Renal cortex interstitium (tissue), 11 donors: Measurements from ENCODE around the gene WNK2. TPM values are rescaled to one million over a fixed set of nuclear protein-coding genes. Genes with fewer than 3 reads are reported as not detected.
"Not testable (repeated sequence)": the region's sequence is repeated elsewhere in the genome, so short reads cannot be mapped to it uniquely, and the experiment has no call there.

Experiments used
- DNase-seq, 11 donors: peaks; one replicate each; pipeline ENCODE4 v3.0.0-alpha.2; 2013; ENCODE audit warnings: low read depth in 9 of 11, low spot score in 4 of 11; ENCODE audit errors: extremely low read depth in 1 of 11
- polyA plus RNA-seq, 3 donors: library from polyadenylated mRNA; unstranded; fragments of 120-200 nt; gene quantifications; one replicate each; pipeline ENCODE4 v1.2.1, GENCODE V29; 2013; ENCODE audit not compliant: insufficient read length in 3 of 3

Gene WNK2
- polyA plus RNA-seq, 3 donors = 24.8 to 34.0 (median 29.0) TPM

DNA sequence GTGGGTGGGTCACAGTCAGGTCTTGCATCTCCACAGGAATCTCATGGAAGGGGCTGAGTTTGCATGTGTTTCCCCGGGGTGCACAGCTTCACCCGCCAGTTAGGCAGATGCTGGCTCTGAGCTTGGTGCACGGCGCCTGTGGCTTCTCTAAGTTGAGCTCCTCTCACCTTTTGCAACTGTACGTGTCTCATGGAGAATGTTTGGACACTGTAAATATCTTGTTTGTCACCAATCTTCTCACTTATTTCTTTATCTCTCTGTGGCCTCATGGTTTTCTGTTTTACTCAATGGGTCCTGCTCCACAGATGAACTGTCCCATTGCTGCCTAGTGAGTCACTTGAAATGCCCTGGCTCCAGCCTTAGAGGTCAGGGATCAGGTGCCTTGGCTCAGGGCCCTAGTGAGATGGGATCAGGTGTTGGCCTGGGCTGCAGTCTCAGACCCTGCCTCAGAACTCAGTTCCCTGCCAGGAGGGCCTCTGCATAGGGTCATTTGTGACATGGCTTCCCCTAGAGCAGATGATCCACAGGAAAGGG is 61.6 kb downstream of the WNK2 start:
- no peak for DNase-seq

- DNase-seq = no peak
These were observed 62.2 kb downstream of the WNK2 start for GRCh38 chr9:93246111-93246510.

DNA sequence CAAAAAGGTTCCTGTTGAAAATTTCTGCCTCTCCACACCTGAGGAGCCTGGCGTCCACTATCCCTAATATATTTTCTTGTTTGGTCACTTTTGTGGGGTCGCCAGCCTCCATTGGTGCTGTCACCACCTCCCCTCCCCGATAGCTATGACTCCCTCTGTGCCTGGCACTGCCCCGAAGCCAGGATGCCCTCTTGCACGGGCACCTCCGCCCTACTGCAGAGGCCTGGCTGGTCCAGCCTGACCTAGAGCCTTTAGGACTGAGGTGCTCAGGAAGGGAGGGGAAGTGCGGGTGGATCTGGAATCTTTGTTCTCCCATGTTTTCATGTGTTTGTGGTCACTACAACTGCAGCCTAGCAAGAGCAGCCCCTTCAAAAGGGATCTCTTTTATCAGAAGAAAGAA is 62.6 kb downstream of the WNK2 start:
- DNase-seq = no peak

DNA sequence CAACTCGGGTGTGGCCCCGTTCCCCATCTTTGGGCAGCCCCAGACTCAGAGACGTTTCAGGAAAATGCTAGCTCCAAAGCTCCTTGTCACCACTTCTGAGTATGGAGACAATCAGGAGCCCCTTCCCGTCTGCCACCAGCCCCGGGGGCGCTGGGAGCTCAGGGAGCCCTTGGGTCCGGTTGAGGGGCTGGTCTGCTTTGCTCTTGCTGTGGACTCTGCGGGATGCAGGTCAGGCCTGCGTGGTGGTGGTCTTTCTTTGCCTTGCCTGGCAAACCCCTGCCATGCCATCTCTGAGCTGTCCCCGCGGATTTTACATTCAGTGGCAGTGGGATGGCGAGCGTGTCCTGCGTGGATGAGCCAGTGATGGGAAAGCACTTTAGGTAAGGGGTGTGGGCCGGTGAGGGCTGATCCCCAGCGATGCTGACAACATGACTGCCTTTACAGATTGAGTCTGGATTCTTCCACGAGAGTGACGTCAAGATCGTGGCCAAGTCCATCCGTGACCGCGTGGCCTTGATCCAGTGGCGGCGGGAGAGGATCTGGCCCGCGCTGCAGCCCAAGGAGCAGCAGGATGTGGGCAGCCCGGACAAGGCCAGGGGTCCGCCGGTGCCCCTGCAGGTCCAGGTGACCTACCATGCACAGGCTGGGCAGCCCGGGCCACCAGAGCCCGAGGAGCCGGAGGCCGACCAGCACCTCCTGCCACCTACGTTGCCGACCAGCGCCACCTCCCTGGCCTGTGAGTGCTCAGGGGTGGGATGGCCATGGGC is 63.3 kb downstream of the WNK2 start:
- DNase-seq = no peak

DNA sequence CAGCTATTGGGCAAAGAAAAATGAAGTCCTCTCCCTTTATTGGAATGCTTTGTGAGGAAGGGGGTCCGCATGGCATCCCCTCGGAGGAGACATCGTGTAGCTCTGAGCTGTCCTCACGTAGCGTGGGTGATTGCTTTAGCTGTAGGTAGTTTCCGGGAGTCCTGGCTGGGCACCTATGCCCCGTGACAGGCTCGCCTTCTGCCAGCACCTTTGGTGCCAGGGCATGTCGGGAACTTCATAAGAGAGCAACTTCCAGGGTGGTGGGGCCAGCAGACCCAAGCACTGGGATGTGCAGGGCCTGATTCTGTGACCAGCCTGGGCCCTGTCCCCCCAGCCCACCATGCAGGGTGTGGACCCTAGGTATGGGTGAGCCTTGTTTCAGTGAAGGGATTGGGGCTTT is 64.0 kb downstream of the WNK2 start:
- DNase-seq = no peak

- DNase-seq = no peak
These were observed 64.6 kb downstream of the WNK2 start for GRCh38 chr9:93248386-93249040.

- no peak for DNase-seq
These were observed 66.2 kb downstream of the WNK2 start for GRCh38 chr9:93250185-93250584.

GRCh38 chr9:93251309-93251708 is 67.4 kb downstream of the WNK2 start:
- DNase-seq = not testable (repeated sequence)

GRCh38 chr9:93252116-93252780 is 68.3 kb downstream of the WNK2 start:
- no peak for DNase-seq

GRCh38 chr9:93252781-93253530 is 69.0 kb downstream of the WNK2 start:
- no peak for DNase-seq

- no peak for DNase-seq
These were observed 69.7 kb downstream of the WNK2 start for GRCh38 chr9:93253633-93254032.

GRCh38 chr9:93254061-93254481 is 70.1 kb downstream of the WNK2 start:
- DNase-seq = no peak

DNA sequence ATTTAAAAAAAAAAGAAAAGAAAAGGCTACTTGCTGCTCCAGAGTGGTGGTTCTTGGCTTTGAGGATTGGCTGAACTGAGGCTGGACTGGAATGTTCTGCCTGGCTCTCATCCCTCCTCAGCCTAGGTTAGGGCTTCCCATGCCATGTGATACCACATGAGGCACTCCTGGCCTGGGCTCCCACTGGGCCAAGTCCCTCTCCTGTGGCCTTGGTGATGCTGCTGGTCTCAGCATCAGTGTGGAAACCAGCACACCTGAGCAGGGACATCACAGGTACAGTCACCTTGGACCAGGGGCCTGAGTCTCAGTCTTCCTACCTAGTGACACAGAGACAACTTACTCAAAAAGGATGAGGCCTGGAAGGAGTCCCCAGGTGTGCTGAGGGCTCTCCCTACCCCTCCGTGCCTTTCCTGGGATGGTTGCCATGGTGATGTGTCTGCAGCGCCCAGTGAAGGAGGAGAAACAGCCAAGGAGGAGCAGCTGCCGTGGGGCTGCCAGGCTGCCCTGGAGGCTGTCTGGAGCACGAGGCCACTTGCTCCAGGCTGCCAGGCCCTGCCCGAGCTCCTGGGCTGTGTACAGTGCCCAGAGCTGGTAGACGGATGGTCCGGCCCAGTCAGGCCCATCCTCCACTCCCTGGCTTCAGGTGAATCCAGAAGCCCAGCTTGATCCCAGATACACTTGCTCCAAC is 71.0 kb downstream of the WNK2 start:
- no peak for DNase-seq

GRCh38 chr9:93255494-93255867 is 71.5 kb downstream of the WNK2 start:
- DNase-seq = no peak

GRCh38 chr9:93255994-93256877 is 72.3 kb downstream of the WNK2 start:
- DNase-seq = no peak

DNA sequence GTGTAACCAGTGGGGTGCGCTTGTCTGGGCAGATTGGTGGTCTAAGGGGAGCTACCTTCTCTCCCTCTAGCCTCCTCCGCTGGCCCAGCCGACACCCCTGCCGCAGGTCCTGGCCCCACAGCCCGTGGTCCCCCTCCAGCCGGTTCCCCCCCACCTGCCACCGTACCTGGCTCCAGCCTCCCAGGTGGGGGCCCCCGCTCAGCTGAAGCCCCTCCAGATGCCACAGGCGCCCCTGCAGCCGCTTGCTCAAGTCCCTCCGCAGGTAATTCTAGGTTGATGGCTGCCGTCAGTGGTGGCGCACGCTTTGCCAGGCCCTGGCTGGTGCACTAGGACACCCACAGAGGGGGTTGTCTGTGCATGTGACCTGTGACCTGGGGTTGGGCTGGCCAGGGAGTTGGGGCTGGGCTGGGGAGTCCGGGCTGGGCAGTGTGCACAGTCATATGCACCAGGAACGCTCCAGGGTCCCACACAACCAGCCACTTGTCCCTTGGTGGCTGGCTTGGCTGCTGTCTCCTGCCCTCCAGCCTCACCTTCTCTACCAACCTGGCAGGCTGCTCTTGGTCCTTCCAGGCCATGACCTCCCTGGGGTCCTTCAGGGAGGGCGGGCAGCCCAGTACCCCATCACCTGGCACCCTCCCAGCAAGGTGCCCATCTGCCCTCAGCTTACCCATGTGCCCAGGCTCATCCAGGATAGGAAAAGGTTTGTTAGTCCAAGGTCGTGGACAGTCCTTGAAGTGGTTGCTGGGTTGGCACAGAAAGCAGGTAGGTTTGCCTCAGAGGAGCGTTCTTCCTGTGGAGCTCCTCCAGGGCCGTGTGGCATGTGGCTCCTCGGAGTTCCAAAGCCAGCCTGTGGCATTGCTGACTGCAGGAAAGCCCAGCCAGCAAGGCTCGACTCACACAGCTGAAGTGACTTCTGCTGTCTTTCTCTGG is 73.2 kb downstream of the WNK2 start:
- DNase-seq = no peak

GRCh38 chr9:93257808-93258331 is 73.9 kb downstream of the WNK2 start:
- no peak for DNase-seq
